GM12873 (cell line): ENCODE measurements around the gene EPSTI1.

Source experiments
- TF ChIP-seq, protein P1 (sequence below): IDR thresholded peaks from 2 replicates; pipeline ENCODE4 v1.5.1; 2012; ENCODE audit warnings: low read depth, mild to moderate bottlenecking, moderate library complexity, low read length, control low read depth; ENCODE audit not compliant: insufficient read depth; ENCODE audit errors: missing control alignments

The EPSTI1 gene

DNA sequence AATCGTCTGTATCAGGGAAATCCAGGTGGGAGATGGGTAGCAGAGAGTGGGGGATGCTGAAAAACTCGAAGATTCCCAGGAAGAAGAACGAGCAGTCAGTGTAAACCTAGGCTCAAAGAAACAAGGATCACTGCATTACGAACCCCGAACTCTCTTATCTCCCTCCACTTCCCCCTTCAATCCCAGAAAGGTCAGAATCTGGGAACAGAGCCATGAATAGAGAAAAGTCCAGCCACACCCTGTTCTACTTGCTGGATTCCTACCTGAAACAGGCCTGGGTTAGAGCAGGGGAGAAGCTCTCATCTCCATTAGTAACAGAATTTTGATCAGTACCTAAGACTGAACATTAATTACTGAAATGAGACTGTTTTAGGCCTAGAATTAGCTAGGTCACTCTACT lies 24.4 kb downstream of the EPSTI1 start:
- TF ChIP-seq, protein P1, sequence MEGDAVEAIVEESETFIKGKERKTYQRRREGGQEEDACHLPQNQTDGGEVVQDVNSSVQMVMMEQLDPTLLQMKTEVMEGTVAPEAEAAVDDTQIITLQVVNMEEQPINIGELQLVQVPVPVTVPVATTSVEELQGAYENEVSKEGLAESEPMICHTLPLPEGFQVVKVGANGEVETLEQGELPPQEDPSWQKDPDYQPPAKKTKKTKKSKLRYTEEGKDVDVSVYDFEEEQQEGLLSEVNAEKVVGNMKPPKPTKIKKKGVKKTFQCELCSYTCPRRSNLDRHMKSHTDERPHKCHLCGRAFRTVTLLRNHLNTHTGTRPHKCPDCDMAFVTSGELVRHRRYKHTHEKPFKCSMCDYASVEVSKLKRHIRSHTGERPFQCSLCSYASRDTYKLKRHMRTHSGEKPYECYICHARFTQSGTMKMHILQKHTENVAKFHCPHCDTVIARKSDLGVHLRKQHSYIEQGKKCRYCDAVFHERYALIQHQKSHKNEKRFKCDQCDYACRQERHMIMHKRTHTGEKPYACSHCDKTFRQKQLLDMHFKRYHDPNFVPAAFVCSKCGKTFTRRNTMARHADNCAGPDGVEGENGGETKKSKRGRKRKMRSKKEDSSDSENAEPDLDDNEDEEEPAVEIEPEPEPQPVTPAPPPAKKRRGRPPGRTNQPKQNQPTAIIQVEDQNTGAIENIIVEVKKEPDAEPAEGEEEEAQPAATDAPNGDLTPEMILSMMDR: no peak

DNA sequence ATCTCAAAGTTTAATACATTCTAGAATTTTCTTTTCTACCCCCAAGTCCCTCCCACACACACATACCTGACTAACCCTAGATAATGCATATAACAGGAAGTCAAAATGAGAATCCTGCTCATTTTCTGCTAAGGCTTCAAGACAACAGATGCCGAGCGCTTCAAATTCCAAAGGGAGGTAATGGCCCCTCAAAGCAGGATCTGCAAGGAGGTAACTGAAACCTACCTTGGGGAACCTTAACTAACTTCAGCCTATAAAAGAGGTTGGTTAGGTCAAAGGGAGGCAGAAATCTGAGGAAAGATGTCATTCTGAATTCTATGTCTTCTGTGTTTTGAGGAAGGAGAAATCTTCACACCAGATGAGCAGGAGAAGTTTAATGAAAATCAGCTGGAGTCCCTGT lies 26.8 kb downstream of the EPSTI1 start:
- TF ChIP-seq, protein P1: no peak

DNA sequence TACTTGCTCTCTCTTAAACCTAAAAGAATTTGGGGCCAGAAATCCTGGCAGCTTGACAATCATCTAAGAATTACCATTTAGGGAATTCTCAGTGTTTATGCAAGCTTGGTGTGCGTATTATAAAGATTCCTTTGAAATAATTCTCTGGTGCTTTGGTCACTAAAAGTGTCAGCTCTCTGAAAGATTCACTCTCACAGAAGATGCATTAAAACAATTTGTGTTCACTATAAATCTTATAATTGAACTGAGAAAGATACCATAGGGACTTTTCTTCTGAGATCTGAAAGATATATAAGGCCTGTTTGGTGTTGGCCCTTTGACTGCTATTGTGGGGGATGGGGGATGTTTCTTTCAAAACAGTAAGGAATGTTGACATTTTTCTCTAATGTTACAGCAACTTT lies 27.3 kb downstream of the EPSTI1 start:
- TF ChIP-seq, protein P1: no peak

DNA sequence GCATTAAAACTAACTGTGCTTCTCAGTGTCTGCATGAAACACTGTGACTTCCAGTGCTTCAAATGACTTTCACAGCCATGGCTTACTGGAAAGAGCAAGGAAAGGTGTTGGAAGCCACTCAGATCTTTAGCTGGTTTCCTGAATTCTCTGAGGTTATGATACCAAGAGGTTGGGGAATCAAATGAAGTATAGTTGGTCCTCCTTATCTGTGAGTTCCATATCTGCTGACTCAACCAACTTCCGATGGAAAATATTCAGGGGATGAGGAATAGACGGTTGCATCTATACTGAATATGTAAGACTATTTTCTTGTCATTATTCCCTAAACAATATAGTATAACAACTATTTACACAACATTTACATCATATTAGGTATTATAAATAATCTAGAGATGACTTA lies 32.4 kb downstream of the EPSTI1 start:
- TF ChIP-seq, protein P1: no peak

DNA sequence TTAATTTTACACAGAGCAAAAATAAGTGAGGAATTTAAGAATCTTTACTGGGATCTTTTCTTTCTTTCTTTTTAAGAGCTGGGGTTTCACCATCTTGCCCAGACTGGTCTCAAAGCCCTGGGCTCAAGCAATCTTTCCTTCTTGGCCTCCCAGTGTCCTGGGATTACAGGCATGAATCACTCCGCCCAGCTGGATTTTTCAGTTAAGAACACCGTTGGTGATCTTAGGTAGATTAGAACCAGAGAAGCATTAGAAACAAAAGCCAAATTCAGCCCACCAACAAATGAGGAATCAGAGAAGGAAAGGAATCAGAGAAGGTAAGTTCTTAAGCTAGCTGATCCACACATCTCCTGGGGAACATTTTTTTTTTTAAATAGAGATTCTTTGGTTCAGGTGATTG lies 34.2 kb downstream of the EPSTI1 start:
- TF ChIP-seq, protein P1: no peak

DNA sequence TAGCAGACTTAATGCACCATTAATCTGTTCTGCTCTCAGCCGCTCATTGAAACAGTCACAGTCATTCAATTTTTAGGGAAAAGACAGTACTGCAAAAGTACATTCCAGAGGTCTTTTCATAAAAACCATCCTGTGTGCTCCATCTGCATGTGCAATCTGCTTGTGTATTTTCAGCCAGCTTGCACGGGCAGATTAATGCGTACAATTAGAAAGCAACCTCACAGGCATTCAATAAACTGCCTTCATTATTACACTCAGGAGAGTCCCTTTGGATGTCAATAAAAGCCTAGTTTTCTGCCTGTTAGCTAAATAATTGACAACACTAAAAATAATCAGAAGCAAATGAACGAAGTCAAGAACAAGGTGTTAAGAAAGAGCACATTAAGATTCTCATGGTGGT lies 41.9 kb downstream of the EPSTI1 start:
- TF ChIP-seq, protein P1: no peak

DNA sequence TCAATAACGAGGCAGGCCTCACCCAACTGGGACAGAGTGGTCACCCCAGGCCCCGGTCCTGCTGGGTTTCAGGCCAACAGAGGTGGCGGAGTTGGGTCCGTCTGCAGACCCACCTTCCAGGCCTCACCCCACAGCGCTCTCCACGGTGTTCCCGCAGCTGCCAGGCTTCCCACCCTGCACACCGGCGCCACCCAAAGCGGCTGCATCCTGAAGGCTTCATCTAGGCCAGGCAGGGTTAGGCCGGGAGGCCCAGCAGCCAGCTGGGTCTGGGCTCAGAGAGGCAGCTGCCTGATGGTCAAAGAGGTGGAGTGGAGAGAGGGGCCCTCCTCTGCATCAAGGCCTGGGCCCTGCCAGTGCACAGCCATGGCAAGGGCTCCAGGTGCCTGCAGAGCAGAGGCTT lies 44.1 kb downstream of the EPSTI1 start:
- TF ChIP-seq, protein P1: no peak
